ENCODE data around the gene REELD1.

DNA sequence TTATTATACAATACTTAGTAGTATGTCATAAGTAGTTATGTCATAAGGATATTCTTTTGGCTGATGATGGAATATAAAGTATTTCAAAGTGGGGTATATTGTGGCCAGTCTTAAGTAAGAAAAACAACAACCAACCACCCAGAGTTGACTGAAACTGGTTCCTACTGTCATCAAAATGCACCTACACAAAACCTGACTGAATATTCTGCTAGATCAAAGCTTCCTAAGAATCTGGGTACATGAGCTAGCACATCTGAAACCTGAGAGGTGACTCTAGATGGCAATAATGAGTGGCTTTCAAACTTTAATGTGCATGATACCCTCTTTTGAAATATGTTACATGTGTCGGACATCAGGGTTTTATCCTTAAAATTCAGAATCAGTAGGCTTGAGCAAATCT lies 60.4 kb downstream of the REELD1 start:
- TF ChIP-seq, protein P1, sequence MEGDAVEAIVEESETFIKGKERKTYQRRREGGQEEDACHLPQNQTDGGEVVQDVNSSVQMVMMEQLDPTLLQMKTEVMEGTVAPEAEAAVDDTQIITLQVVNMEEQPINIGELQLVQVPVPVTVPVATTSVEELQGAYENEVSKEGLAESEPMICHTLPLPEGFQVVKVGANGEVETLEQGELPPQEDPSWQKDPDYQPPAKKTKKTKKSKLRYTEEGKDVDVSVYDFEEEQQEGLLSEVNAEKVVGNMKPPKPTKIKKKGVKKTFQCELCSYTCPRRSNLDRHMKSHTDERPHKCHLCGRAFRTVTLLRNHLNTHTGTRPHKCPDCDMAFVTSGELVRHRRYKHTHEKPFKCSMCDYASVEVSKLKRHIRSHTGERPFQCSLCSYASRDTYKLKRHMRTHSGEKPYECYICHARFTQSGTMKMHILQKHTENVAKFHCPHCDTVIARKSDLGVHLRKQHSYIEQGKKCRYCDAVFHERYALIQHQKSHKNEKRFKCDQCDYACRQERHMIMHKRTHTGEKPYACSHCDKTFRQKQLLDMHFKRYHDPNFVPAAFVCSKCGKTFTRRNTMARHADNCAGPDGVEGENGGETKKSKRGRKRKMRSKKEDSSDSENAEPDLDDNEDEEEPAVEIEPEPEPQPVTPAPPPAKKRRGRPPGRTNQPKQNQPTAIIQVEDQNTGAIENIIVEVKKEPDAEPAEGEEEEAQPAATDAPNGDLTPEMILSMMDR (IDR thresholded peaks at IDR 0.05; ENCODE audit: insufficient read depth, low read length): no peak
- TF ChIP-seq POLR2AphosphoS5 (IDR thresholded peaks at IDR 0.05; ENCODE audit: low read depth): no peak
- TF ChIP-seq GABPA (IDR thresholded peaks at IDR 0.05; ENCODE audit: low read depth): no peak
